ENCODE results near the gene PCNX1.

PCNX1 gene

GRCh38 chr14:71000091-71000490, 92.8 kb downstream of the PCNX1 start:
- POLR2A ChIA-PET (ENCODE audit: low non-redundant PET), result no interaction called here
- no peak overlapping the region for H3K27ac ChIP-seq
- no peak for TF ChIP-seq CTCF (conservative IDR thresholded peaks at IDR 0.05; ENCODE audit: low read depth)

GRCh38 chr14:71001742-71002141, 94.5 kb downstream of the PCNX1 start:
- no peak for DNase-seq (ENCODE audit: low spot score)
- ChIA-PET POLR2A (ENCODE audit: low non-redundant PET) (no interaction called here), CTCF (no interaction called here)
- no peak overlapping the region for H3K27ac ChIP-seq
- no peak for TF ChIP-seq CTCF (conservative IDR thresholded peaks at IDR 0.05; ENCODE audit: low read depth)

More at GRCh38 chr14:71000091-71000490, 92.8 kb downstream of the PCNX1 start:
- CTCF ChIA-PET, result interaction anchor here (0.6 kb wide), 1 partner anchor 84 kb away, joined by 3 read pairs; no protein-coding TSS in a partner anchor
- DNase-seq (ENCODE audit: low spot score), result no peak

GRCh38 chr14:71003156-71003555, 95.9 kb downstream of the PCNX1 start:
- no peak overlapping the region for H3K27ac ChIP-seq
- POLR2A ChIA-PET (ENCODE audit: low non-redundant PET), result no interaction called here
- TF ChIP-seq CTCF (conservative IDR thresholded peaks at IDR 0.05; ENCODE audit: low read depth), result no peak
- CTCF ChIA-PET, result no interaction called here
- no peak for DNase-seq (ENCODE audit: low spot score)

- DNase-seq (ENCODE audit: low spot score), result no peak
- ChIA-PET CTCF (no interaction called here), POLR2A (ENCODE audit: low non-redundant PET) (no interaction called here)
- H3K27ac ChIP-seq, result no peak overlapping the region
- TF ChIP-seq CTCF (conservative IDR thresholded peaks at IDR 0.05; ENCODE audit: low read depth), result no peak
Observed at GRCh38 chr14:71004481-71004880, 97.2 kb downstream of the PCNX1 start.

GRCh38 chr14:71005076-71005475, 97.8 kb downstream of the PCNX1 start:
- ChIA-PET POLR2A (ENCODE audit: low non-redundant PET) (no interaction called here), CTCF (no interaction called here)
- no peak for TF ChIP-seq CTCF (conservative IDR thresholded peaks at IDR 0.05; ENCODE audit: low read depth)
- DNase-seq (ENCODE audit: low spot score), result no peak
- H3K27ac ChIP-seq, result no peak overlapping the region

- TF ChIP-seq CTCF (conservative IDR thresholded peaks at IDR 0.05; ENCODE audit: low read depth), result no peak
- DNase-seq (ENCODE audit: low spot score), result no peak
- no peak overlapping the region for H3K27ac ChIP-seq
- CTCF ChIA-PET, result no interaction called here
- POLR2A ChIA-PET (ENCODE audit: low non-redundant PET), result interaction anchor here (0.6 kb wide), 1 partner anchor 50 kb away, joined by 3 read pairs; no protein-coding TSS in a partner anchor
Observed at GRCh38 chr14:71006200-71006563, 98.9 kb downstream of the PCNX1 start.

- CTCF ChIA-PET, result interaction anchor here (0.6 kb wide), 1 partner anchor 67 kb away, joined by 4 read pairs; no protein-coding TSS in a partner anchor
- POLR2A ChIA-PET (ENCODE audit: low non-redundant PET), result no interaction called here
- no peak overlapping the region for H3K27ac ChIP-seq
- DNase-seq (ENCODE audit: low spot score), result no peak
- TF ChIP-seq CTCF (conservative IDR thresholded peaks at IDR 0.05; ENCODE audit: low read depth), result peak; percentile 20
Observed at GRCh38 chr14:71011479-71011878, 104.2 kb downstream of the PCNX1 start.

Measured in RWPE1 (cell line).